ENCODE measurements around the gene NUMA1. TPM values are rescaled to one million over a fixed set of nuclear protein-coding genes. Genes with fewer than 3 reads are reported as not detected.

The NUMA1 gene
- polyA plus RNA-seq, 1 donor from 2014 or later, result 116 TPM

GRCh38 chr11:71976551-71976950, 103.8 kb downstream of the NUMA1 start:
- no peaks in the 10 kb centered on the region for H4K20me1 ChIP-seq (ENCODE audit: insufficient read depth)
- H3K9ac ChIP-seq (ENCODE audit: low read length), result no peak overlapping the region

GRCh38 chr11:71971680-71972079, 108.7 kb downstream of the NUMA1 start:
- Histone ChIP-seq H4K20me1 (ENCODE audit: insufficient read depth) (no peaks in the 10 kb centered on the region), H3K4me2 (ENCODE audit: low read length) (no peak overlapping the region), H3K9me2 (ENCODE audit: insufficient read depth, low read length) (no peaks in the 10 kb centered on the region), H3K79me2 (replicated peaks; ENCODE audit: insufficient read depth, low read length) (no peaks in the 10 kb centered on the region), H3K27ac (ENCODE audit: low read length) (no peak overlapping the region), H3K9me3 (ENCODE audit: low read length) (no peaks in the 10 kb centered on the region), H2AFZ (ENCODE audit: low read depth, low read length) (no peak overlapping the region), H3K36me3 (ENCODE audit: insufficient read depth, low read length) (no peaks in the 10 kb centered on the region), H3K27me3 (ENCODE audit: insufficient read depth, low read depth, low read length) (no peaks in the 10 kb centered on the region), H3K9ac (ENCODE audit: low read length) (no peak overlapping the region), H3F3A (ENCODE audit: insufficient read depth, low read length, poor library complexity, severe bottlenecking) (no peaks in the 10 kb centered on the region), H3K4me3 (ENCODE audit: low read length) (no peak overlapping the region)
- TF ChIP-seq SMC3 (conservative IDR thresholded peaks at IDR 0.05; ENCODE audit: poor library complexity) (no peak), TAF1 (IDR thresholded peaks at IDR 0.05; ENCODE audit: low read depth) (no peak), REST (IDR thresholded peaks at IDR 0.05; ENCODE audit: borderline replicate concordance) (no peak), RAD21 (conservative IDR thresholded peaks at IDR 0.05) (no peak), EP300 (conservative IDR thresholded peaks at IDR 0.05; ENCODE audit: poor library complexity, severe bottlenecking) (no peak), CTCF (IDR thresholded peaks at IDR 0.05; ENCODE audit: poor library complexity, severe bottlenecking) (no peak)

More at GRCh38 chr11:71976551-71976950, 103.8 kb downstream of the NUMA1 start:
- TF ChIP-seq EP300 (conservative IDR thresholded peaks at IDR 0.05; ENCODE audit: poor library complexity, severe bottlenecking), result no peak
- no peak for TF ChIP-seq TAF1 (IDR thresholded peaks at IDR 0.05; ENCODE audit: low read depth)
- no peak for TF ChIP-seq CTCF (IDR thresholded peaks at IDR 0.05; ENCODE audit: poor library complexity, severe bottlenecking)
- TF ChIP-seq REST (IDR thresholded peaks at IDR 0.05; ENCODE audit: borderline replicate concordance), result no peak
- no peak for TF ChIP-seq MXI1 (conservative IDR thresholded peaks at IDR 0.05; ENCODE audit: poor library complexity, severe bottlenecking)
- no peak for TF ChIP-seq SMC3 (conservative IDR thresholded peaks at IDR 0.05; ENCODE audit: poor library complexity)
- TF ChIP-seq EZH2 (IDR thresholded peaks at IDR 0.05; ENCODE audit: borderline replicate concordance, insufficient read depth, low read length, poor library complexity, severe bottlenecking), result no peak
- Histone ChIP-seq H3K27ac (ENCODE audit: low read length) (no peak overlapping the region), H3K27me3 (ENCODE audit: insufficient read depth, low read depth, low read length) (no peaks in the 10 kb centered on the region), H3F3A (ENCODE audit: insufficient read depth, low read length, poor library complexity, severe bottlenecking) (no peaks in the 10 kb centered on the region), H3K9me3 (ENCODE audit: low read length) (no peaks in the 10 kb centered on the region), H3K79me2 (replicated peaks; ENCODE audit: insufficient read depth, low read length) (no peaks in the 10 kb centered on the region), H3K9me2 (ENCODE audit: insufficient read depth, low read length) (no peaks in the 10 kb centered on the region), H3K36me3 (ENCODE audit: insufficient read depth, low read length) (no peaks in the 10 kb centered on the region), H2AFZ (ENCODE audit: low read depth, low read length) (no peak overlapping the region), H3K4me2 (ENCODE audit: low read length) (no peak overlapping the region), H3K4me3 (ENCODE audit: low read length) (no peak overlapping the region)
